ENCODE results near the gene PPP1R15A. TPM values are rescaled to one million over a fixed set of nuclear protein-coding genes. Genes with fewer than 3 reads are reported as not detected.

Gene PPP1R15A
- total RNA-seq, 1 experiment from 2014 or later, result 17.0 TPM

DNA sequence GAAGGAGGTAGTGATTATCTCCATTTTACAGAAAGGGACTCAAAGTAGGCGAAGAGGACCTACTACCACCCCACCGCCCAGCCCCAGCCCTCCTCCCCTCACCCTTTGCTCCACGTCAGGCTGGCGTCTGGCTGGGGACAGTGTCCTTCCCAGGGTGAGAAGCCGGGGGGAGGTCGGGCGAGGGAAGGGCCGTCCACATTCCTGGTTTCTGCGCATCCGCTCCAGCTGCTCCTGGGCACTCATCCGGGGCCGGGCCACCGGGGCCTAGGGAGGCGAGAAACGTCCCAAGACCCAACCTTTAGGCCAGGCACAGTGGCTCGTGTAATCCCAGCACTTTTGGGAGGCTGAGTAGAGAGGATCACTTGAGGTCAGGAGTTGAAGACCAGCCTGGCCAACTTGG lies 31.2 kb upstream of the PPP1R15A start:
- ATAC-seq (no peak), DNase-seq (ENCODE audit: low spot score) (no peak)
- POLR2A ChIA-PET, result no interaction called here
- no peak for TF ChIP-seq RELA (CRISPR knock-in tag; IDR thresholded peaks at IDR 0.05; ENCODE audit: borderline replicate concordance)
- TF ChIP-seq, protein P1, sequence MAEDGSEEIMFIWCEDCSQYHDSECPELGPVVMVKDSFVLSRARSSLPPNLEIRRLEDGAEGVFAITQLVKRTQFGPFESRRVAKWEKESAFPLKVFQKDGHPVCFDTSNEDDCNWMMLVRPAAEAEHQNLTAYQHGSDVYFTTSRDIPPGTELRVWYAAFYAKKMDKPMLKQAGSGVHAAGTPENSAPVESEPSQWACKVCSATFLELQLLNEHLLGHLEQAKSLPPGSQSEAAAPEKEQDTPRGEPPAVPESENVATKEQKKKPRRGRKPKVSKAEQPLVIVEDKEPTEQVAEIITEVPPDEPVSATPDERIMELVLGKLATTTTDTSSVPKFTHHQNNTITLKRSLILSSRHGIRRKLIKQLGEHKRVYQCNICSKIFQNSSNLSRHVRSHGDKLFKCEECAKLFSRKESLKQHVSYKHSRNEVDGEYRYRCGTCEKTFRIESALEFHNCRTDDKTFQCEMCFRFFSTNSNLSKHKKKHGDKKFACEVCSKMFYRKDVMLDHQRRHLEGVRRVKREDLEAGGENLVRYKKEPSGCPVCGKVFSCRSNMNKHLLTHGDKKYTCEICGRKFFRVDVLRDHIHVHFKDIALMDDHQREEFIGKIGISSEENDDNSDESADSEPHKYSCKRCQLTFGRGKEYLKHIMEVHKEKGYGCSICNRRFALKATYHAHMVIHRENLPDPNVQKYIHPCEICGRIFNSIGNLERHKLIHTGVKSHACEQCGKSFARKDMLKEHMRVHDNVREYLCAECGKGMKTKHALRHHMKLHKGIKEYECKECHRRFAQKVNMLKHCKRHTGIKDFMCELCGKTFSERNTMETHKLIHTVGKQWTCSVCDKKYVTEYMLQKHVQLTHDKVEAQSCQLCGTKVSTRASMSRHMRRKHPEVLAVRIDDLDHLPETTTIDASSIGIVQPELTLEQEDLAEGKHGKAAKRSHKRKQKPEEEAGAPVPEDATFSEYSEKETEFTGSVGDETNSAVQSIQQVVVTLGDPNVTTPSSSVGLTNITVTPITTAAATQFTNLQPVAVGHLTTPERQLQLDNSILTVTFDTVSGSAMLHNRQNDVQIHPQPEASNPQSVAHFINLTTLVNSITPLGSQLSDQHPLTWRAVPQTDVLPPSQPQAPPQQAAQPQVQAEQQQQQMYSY (CRISPR knock-in tag; IDR thresholded peaks at IDR 0.05), result no peak
- TF ChIP-seq, protein P2, sequence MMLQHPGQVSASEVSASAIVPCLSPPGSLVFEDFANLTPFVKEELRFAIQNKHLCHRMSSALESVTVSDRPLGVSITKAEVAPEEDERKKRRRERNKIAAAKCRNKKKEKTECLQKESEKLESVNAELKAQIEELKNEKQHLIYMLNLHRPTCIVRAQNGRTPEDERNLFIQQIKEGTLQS (CRISPR knock-in tag; conservative IDR thresholded peaks at IDR 0.05), result no peak
- TF ChIP-seq NR3C1 (CRISPR knock-in tag; conservative IDR thresholded peaks at IDR 0.05; ENCODE audit: low read depth), result no peak
- no peak for TF ChIP-seq FOXP1 (CRISPR knock-in tag; IDR thresholded peaks at IDR 0.05; ENCODE audit: borderline replicate concordance)
- no peak for TF ChIP-seq ESRRA (CRISPR knock-in tag; IDR thresholded peaks at IDR 0.05; ENCODE audit: borderline replicate concordance)
- no peak for TF ChIP-seq ETV6 (CRISPR knock-in tag; IDR thresholded peaks at IDR 0.05)
- no peak for TF ChIP-seq TEAD4 (CRISPR knock-in tag; IDR thresholded peaks at IDR 0.05)
- TF ChIP-seq, protein P3, sequence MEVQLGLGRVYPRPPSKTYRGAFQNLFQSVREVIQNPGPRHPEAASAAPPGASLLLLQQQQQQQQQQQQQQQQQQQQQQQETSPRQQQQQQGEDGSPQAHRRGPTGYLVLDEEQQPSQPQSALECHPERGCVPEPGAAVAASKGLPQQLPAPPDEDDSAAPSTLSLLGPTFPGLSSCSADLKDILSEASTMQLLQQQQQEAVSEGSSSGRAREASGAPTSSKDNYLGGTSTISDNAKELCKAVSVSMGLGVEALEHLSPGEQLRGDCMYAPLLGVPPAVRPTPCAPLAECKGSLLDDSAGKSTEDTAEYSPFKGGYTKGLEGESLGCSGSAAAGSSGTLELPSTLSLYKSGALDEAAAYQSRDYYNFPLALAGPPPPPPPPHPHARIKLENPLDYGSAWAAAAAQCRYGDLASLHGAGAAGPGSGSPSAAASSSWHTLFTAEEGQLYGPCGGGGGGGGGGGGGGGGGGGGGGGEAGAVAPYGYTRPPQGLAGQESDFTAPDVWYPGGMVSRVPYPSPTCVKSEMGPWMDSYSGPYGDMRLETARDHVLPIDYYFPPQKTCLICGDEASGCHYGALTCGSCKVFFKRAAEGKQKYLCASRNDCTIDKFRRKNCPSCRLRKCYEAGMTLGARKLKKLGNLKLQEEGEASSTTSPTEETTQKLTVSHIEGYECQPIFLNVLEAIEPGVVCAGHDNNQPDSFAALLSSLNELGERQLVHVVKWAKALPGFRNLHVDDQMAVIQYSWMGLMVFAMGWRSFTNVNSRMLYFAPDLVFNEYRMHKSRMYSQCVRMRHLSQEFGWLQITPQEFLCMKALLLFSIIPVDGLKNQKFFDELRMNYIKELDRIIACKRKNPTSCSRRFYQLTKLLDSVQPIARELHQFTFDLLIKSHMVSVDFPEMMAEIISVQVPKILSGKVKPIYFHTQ (CRISPR knock-in tag; IDR thresholded peaks at IDR 0.05), result no peak
- TF ChIP-seq ATF1 (CRISPR knock-in tag; IDR thresholded peaks at IDR 0.05), result no peak
- TF ChIP-seq, protein P4, sequence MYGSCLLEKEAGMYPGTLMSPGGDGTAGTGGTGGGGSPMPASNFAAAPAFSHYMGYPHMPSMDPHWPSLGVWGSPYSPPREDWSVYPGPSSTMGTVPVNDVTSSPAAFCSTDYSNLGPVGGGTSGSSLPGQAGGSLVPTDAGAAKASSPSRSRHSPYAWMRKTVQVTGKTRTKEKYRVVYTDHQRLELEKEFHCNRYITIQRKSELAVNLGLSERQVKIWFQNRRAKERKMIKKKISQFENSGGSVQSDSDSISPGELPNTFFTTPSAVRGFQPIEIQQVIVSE (CRISPR knock-in tag; IDR thresholded peaks at IDR 0.05; ENCODE audit: borderline replicate concordance), result no peak
- TF ChIP-seq SP1 (CRISPR knock-in tag; conservative IDR thresholded peaks at IDR 0.05), result no peak
- TF ChIP-seq NFE2L1 (CRISPR knock-in tag; IDR thresholded peaks at IDR 0.05), result no peak
- TF ChIP-seq, protein P5, sequence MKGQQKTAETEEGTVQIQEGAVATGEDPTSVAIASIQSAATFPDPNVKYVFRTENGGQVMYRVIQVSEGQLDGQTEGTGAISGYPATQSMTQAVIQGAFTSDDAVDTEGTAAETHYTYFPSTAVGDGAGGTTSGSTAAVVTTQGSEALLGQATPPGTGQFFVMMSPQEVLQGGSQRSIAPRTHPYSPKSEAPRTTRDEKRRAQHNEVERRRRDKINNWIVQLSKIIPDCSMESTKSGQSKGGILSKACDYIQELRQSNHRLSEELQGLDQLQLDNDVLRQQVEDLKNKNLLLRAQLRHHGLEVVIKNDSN (CRISPR knock-in tag; IDR thresholded peaks at IDR 0.05), result no peak
- no peak for TF ChIP-seq IRF2 (CRISPR knock-in tag; IDR thresholded peaks at IDR 0.05; ENCODE audit: borderline replicate concordance, low read depth)
- no peak for TF ChIP-seq ZNF232 (CRISPR knock-in tag; IDR thresholded peaks at IDR 0.05)
- no peak for TF ChIP-seq SMAD4 (CRISPR knock-in tag; IDR thresholded peaks at IDR 0.05)
- TF ChIP-seq, protein P6, sequence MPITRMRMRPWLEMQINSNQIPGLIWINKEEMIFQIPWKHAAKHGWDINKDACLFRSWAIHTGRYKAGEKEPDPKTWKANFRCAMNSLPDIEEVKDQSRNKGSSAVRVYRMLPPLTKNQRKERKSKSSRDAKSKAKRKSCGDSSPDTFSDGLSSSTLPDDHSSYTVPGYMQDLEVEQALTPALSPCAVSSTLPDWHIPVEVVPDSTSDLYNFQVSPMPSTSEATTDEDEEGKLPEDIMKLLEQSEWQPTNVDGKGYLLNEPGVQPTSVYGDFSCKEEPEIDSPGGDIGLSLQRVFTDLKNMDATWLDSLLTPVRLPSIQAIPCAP (CRISPR knock-in tag; IDR thresholded peaks at IDR 0.05), result no peak
- TF ChIP-seq RORB (CRISPR knock-in tag; IDR thresholded peaks at IDR 0.05), result no peak
- peaks cover 10% of the 10 kb centered on the region for H3K4me1 Mint-ChIP-seq
- H3K36me3 Mint-ChIP-seq, result peaks cover 11% of the 10 kb centered on the region
- no peaks in the 10 kb centered on the region; the same call in 1 of the 2 replicates for H3K27me3 Mint-ChIP-seq (ENCODE audit: low read depth)
- no peak overlapping the region for H3K27ac Mint-ChIP-seq
- H3K4me3 Mint-ChIP-seq, result no peak overlapping the region
- no peaks in the 10 kb centered on the region; the same call in 1 of the 2 replicates for H3K9me3 Mint-ChIP-seq
- CTCF ChIA-PET, result interaction anchor here (0.6 to 6.6 kb wide), 5 partner anchors 14 to 129 kb away, joined by 7 to 76 read pairs (median 29); no protein-coding TSS in a partner anchor
